Mesenteric fat pad (tissue), 1 donor: ENCODE measurements around the gene XXYLT1. TPM values are rescaled to one million over a fixed set of nuclear protein-coding genes. Genes with fewer than 3 reads are reported as not detected.
A peak's percentile ranks its signal among the peaks of the same experiment; 100 is the strongest.
"Not testable (repeated sequence)": the region's sequence is repeated elsewhere in the genome, so short reads cannot be mapped to it uniquely, and the experiment has no call there.

ENCODE experiments used
- DNase-seq: peaks from one replicate; pipeline ENCODE4 v3.0.0-alpha.2; 2020; ENCODE audit warnings: low spot score
- long read RNA-seq: library from polyadenylated mRNA; unstranded; transcript quantifications from one replicate; pipeline ENCODE4 v2.0.0, GENCODE V29; 2020
- total RNA-seq: library from RNA; stranded (reverse); fragmentation: NEBNext Ultra II Directional; extraction: Animal tissue kit (Norgen Biotek cat#: 25700); gene quantifications from one replicate; pipeline ENCODE4 v1.2.1, GENCODE V29; 2021
- donor health status: DM: yes; HTN: yes; CAD: no.

Gene XXYLT1, protein sequence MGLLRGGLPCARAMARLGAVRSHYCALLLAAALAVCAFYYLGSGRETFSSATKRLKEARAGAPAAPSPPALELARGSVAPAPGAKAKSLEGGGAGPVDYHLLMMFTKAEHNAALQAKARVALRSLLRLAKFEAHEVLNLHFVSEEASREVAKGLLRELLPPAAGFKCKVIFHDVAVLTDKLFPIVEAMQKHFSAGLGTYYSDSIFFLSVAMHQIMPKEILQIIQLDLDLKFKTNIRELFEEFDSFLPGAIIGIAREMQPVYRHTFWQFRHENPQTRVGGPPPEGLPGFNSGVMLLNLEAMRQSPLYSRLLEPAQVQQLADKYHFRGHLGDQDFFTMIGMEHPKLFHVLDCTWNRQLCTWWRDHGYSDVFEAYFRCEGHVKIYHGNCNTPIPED
- total RNA-seq, result 17.0 TPM
- long read RNA-seq, transcript XXYLT1-210 (3 exons, 738 nt), result minor isoform, 6 of 47 reads
- long read RNA-seq, transcript XXYLT1-201 (4 exons, 2,727 nt), result major isoform, 18 of 47 reads
- long read RNA-seq, transcript XXYLT1-204 (4 exons, 865 nt), result minor isoform, 5 of 47 reads
- long read RNA-seq, partial matches to known transcripts, result 3 of 47 reads
- long read RNA-seq, other reads (novel, unspliced or antisense), result 15 of 47 reads

GRCh38 chr3:195270817-195271409 lies at the start of gene XXYLT1:
TSS of gene XXYLT1 (minus strand) at chr3:195271159. CDS start at chr3:195271058, 101 bp downstream.
- peak; percentile 97 for DNase-seq

- DNase-seq, result no peak
These were observed 48.1 kb upstream of the XXYLT1 start for GRCh38 chr3:195319060-195319459.

DNA sequence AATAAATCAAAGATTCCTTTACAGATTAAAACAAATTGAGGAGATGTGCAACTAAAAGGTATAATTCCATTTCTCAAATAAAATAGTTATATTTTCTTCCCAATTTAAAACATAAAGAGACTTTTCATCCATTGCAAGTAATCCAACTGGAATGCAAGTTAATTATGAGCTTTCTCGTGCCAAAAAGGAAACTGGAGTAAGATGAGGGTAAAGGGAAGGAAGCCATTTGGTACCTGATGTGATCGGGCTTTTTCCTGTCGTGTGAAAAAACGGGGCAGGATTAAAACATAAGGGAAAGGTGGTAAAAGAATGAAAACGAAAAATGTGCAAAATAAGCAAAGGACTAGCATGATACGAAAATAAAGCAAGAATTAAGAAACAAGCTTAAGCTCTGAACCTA lies 41.8 kb upstream of the XXYLT1 start:
- DNase-seq, result no peak

GRCh38 chr3:195307711-195308110 lies 36.8 kb upstream of the XXYLT1 start:
- DNase-seq, result no peak

GRCh38 chr3:195306369-195306768 lies 35.4 kb upstream of the XXYLT1 start:
- DNase-seq, result no peak

GRCh38 chr3:195302431-195302830 lies 31.5 kb upstream of the XXYLT1 start:
- no peak for DNase-seq

GRCh38 chr3:195297446-195297845 lies 26.5 kb upstream of the XXYLT1 start:
- no peak for DNase-seq

- no peak for DNase-seq
These were observed 25.7 kb upstream of the XXYLT1 start for GRCh38 chr3:195296662-195297061.

GRCh38 chr3:195291121-195291520 lies 20.2 kb upstream of the XXYLT1 start:
- no peak for DNase-seq

DNA sequence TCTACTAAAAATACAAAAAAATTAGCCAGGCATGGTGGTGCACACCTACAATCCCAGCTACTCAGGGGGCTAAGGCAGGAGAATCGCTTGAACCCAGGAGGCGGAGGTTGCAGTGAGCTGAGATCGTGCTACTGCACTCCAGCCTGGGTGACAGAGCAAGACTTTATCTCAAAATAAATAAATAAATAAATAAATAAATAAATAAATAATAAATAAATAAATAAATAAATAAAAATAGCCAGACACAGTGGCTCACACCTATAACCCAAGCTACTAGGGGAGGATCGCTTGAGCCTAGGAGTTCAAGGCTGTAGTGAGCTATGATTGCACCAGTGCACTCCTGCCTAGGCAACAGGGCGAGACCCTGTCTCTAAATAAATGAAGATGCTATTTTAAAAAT lies 19.7 kb upstream of the XXYLT1 start:
- DNase-seq, result not testable (repeated sequence)

- DNase-seq, result no peak
These were observed 15.3 kb upstream of the XXYLT1 start for GRCh38 chr3:195286115-195286872.

DNA sequence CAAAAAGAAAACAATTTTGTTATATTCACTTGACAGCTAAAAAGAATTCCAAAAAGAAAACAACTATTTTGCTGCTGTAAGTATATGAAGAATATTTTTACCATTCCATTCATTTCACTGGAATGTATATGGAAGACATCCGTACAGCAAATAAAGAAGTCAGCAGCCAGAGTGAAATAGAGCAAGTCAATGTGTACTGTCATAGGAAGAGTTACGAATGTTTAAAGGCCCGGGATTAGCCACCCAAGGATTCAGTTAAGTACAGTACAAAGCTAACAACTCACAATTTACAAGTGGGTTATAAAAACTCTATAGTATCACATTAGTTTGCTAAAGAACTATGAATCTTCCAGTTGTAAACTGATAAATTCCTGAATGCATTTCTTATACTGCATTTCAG lies 14.4 kb upstream of the XXYLT1 start:
- no peak for DNase-seq

DNA sequence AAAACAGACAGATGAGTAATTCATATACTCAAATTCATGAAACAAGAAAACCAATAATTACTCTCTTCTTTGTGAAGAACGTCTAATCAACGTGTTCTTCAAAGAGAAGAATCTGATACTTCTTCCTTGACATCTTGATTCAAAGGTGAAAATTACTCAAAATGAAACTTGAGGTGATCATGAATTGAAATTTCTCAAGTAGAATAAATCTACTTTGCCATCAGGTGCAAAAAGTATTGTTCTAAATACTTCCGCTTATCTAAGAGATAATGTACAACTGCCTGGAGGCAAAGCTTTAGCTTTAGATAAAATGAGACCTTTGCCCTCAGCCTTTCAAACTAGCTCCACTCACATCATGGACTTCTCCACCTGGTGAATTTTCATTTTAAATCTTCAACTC lies 13.9 kb upstream of the XXYLT1 start:
- DNase-seq, result no peak

DNA sequence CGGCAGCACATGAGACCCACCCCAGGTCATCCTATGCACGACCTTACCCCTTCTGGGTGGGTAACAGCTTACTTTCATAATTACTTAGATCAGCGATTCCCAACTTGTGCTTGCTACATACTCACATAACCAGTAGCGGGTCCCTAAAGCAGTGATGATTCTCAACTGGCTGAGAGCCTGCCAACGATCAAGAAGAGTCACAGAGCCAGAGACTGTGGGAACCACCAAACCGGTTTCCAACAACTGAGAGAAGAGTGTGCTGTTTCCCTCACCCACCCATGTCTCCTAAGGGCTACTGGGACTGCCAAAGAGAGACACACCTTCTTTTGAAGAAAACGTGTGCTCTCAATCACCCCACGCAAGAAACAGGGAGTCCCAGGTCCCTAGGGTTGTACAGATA lies 12.0 kb upstream of the XXYLT1 start:
- no peak for DNase-seq

- DNase-seq, result no peak
These were observed 3.5 kb upstream of the XXYLT1 start for GRCh38 chr3:195274259-195274966.

DNA sequence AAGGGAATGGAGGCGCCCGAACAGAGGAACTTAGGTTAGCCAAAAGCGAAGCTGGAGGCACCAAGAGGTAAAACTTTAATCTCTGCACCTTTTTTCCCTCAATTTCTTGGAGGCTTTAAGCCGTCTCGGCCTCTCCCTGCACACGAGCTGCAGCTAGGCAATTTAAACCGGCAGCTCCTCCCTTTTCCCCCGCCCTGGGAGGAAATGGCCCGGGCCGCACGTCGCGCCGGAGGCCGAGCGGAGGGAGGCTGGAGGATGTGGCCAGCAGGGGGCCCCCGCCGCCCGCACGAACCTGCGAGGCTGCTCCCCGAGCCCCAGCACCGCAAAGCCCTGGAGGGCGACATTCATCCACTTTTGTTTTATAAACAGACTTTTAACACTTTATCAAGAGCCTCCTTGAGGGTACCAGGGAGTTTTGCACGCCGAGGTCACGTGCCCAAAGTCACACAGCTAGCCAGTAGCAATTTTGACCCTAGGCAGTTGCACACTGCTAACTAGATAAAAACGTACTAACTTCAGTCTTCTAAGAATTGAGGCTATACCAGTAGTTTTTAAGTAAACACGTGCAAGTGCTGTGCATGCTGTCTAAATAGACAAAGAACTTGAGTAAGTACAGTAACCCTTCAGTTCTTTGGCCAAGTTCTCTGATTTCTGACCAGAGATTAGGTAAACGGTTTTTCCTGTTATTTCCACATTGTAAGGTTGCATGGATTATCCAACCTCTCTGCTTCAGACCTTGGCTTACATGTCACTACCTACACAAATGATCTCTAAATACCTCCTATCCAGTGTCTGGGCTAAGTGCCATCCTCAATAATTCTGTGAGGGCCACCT lies 668 bp upstream of the XXYLT1 start:
- DNase-seq, result peak; percentile 97

- no peak for DNase-seq
These were observed 711 bp downstream of the XXYLT1 start for GRCh38 chr3:195270079-195270816.

- no peak for DNase-seq
These were observed 1.4 kb downstream of the XXYLT1 start for GRCh38 chr3:195269375-195270078.
